ENCODE results near the gene BBS7.

BBS7 gene, protein sequence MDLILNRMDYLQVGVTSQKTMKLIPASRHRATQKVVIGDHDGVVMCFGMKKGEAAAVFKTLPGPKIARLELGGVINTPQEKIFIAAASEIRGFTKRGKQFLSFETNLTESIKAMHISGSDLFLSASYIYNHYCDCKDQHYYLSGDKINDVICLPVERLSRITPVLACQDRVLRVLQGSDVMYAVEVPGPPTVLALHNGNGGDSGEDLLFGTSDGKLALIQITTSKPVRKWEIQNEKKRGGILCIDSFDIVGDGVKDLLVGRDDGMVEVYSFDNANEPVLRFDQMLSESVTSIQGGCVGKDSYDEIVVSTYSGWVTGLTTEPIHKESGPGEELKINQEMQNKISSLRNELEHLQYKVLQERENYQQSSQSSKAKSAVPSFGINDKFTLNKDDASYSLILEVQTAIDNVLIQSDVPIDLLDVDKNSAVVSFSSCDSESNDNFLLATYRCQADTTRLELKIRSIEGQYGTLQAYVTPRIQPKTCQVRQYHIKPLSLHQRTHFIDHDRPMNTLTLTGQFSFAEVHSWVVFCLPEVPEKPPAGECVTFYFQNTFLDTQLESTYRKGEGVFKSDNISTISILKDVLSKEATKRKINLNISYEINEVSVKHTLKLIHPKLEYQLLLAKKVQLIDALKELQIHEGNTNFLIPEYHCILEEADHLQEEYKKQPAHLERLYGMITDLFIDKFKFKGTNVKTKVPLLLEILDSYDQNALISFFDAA

DNA sequence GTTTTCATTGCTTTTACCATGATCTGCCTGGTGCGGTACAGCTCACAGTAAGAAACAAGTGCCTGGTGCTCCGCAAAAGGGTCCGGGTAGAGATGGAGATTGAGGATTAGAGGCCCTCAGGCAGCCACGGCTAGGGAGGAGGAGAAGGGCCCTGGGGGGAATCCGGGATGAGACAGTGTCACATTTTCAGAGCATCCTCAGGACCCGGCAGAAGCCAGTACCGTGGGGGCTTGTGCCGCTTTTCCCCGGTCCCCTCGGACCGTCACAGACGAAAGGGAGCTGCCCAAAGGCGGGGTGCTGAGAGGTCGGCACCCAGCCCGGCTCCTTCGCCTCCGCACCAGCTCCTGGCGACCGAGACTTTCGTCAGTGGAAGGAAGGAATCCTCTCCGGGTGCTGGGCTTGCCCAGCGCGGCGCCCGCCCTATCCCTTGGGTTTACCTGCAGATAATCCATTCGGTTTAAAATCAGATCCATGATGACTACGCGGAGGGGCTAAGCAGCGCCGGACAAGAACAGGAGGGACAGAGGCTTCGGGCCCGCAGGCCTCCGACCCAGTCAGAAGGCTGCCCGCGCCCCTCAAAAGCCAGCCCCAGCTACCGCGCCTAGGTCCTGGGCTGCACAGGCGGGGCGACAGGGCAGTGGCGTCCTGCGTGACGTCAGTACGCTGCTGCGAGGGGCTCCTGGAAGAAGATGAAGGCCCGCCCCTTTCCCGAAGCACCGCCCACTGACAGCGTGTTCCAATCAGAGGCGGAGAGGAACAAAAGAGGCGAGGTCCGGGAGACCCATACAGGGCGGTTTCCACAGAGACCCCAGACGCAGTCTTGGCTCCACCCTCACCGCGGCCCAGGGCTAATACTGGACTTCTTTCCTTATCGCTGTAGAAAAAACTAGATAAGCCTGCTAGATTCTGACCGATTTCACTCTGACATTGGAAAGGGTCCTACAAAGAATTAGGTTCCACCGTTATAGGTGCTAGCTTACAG, at the start of gene BBS7:
Gene BBS7 (minus strand): TSS at position 634 of the 982 bp plus-strand sequence. CDS start 161 bp downstream, at position 473.
- peak; percentile 95 to 99 (median 96) for DNase-seq (ENCODE audit: low read depth in 3 of 3)

DNA sequence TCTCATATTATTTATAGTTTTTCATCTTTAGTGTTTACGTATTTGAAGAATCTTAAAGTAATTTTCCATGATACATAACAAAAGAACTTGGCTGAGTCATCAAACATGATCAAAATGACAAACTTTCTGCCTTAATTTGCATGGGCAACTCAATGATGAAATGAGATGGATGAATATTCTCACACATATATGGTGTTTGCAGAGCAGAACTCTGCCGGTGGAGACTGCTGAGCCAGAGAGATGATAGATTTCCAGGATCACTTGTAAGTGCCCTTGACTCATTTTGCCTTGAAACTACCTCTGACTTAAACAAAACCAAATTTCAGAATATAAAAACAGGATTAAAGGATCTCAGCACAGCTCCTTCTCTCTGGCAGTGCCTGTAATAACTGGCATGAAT, 43.4 kb upstream of the BBS7 start:
- no peak for DNase-seq (ENCODE audit: low read depth in 3 of 3)

DNA sequence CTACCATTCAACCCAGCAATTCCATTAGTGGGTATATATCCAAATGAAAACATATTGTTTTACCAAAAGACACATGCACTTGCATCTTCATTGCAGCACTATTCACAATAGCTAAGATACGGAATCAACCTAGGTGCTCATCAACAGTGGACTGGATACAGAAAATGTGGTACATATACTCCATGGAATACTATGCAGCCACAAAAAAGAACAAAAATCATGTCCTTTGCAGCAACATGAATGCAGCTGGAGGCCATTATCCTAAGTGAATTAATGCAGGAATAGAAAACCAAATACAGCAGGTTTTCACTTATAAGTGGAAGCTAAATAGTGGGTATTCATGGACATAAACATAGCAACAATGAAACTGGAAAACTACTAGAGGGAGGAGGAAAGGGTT, 38.1 kb upstream of the BBS7 start:
- no peak for DNase-seq (ENCODE audit: low read depth in 3 of 3)

DNA sequence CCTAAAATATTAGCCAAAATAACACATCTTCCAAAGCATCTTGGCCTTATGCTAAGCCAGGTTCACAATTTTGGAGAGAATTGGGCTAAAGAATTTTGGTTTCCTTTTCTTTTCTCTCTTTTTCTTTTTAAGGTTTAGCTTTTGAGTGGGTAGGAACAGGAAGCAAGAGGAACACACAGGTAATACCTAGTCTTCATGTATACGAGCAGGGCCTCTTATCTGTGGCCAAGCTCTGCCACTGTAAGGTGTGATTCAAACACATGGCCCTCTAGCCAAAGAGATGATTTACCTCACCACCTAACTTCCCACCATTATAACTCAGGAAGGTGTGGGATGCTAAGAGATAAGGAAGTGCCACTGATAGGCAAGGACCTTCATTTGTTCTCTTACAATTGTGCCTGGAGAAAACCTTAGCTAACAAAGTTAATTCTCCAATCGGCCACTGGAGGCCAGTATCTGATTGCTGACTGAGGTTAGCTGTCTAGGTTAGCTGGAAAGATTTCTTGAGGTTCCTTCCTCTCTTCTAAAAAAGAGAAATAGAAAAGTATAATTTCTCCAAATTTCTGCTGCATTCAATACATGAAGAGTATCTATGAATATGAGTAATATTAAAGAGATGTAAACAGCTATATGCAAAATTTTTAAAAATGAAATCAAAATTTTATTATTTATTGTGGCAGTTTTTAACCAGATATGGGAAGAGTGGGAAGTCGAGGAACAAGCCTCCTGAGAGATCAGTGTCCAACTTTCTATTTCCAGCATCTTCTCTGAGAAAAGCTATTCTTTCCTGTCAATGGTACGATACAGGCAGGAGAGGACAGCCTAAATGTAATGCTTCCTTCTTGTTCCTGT, 30.1 kb upstream of the BBS7 start:
- peak; percentile 21 to 24 (median 24) for DNase-seq (ENCODE audit: low read depth in 3 of 3)

DNA sequence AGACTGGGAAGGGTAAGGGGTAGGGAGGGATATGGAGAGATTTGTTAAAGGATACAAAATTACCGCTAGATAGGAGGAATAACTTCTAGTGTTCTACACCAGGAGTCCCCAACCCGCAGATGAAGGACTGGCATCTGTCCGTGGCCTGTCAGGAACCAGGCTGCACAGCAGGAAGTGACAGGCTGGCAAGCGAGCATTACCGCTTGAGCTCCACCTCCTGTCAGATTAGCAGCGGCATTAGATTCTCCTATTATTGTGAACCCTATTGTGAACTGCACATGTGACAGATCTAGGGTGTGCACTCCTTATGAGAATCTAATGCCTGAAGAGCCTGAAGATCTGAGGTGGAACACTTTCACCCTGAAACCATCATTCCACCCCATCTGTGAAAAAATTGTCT, 27.9 kb upstream of the BBS7 start:
- no peak for DNase-seq (ENCODE audit: low read depth in 3 of 3)

DNA sequence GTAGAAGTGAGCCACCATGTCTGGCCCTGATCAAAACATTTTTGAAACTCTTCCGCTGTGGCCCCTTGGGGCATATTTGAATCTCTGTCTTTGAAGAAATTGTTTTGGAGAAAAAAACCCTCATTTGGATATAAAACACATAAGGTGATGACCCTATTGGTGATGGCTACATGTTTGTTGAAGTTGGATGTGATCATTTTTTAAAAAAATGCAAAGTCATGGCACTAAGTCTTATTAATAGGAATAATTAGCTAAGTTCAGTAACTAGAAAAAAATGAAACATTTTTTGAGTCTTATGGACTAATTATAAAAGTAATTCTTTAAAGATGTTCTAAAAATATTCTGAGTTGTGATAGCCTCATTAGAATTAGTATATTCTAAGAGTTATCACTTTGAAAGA, 17.9 kb upstream of the BBS7 start:
- no peak for DNase-seq (ENCODE audit: low read depth in 3 of 3)

DNA sequence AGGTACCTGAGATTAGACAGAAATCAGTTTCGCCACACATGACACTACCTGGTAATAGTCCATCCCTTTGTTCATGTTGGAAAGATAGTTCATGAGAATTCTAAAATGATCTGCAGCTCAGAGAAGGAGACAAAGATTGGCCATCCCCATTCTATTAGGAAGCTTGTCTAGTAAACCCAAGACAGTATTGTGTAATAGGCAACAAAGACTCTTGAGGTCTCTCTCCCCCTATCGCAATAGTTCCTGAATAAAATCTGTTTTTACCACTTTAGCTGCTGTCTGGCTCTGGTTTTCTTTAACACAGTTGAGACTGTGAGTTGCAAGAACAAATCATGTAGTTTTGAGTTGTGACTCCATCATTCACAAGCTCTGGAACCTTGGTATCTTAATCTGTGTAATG, 14.8 kb upstream of the BBS7 start:
- no peak for DNase-seq (ENCODE audit: low read depth in 3 of 3)

DNA sequence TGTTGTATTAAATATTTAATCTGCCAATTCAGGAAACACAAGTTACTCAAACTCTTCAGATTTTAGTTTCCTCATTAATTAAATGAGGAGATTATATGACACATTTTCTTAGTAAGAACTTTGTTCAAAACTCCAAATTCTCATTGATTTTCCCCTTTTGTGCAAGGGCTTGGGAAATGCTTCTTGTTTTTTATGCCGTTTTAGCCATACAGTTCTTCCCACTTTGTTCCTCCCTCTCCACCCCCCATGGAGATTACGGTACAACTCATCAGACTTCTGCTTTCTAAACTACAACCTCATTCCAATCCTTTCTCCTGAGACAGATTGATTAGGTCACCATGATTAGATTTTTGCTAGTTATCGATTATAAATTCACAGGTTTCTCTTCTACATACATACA, 10.9 kb upstream of the BBS7 start:
- DNase-seq (ENCODE audit: low read depth in 3 of 3): no peak

DNA sequence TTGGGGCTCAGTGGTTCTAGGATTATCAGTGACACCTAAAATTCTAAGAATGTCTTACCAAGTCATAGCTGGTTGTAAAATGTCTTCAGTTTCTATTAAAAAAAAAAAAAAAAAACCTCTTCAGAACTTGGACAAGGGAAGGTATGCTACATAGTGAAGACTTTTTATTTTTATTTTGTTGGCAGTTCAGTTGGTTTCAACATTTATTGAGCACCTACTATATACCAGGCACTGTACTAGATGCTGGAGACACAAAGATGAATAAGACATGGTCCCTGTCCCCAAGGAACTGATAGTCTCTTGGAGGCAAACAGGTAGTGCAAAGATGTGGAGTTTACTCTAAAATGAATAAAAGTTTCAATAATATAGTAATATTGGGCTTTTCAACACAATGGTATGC, 8.9 kb upstream of the BBS7 start:
- DNase-seq (ENCODE audit: low read depth in 3 of 3): no peak

DNA sequence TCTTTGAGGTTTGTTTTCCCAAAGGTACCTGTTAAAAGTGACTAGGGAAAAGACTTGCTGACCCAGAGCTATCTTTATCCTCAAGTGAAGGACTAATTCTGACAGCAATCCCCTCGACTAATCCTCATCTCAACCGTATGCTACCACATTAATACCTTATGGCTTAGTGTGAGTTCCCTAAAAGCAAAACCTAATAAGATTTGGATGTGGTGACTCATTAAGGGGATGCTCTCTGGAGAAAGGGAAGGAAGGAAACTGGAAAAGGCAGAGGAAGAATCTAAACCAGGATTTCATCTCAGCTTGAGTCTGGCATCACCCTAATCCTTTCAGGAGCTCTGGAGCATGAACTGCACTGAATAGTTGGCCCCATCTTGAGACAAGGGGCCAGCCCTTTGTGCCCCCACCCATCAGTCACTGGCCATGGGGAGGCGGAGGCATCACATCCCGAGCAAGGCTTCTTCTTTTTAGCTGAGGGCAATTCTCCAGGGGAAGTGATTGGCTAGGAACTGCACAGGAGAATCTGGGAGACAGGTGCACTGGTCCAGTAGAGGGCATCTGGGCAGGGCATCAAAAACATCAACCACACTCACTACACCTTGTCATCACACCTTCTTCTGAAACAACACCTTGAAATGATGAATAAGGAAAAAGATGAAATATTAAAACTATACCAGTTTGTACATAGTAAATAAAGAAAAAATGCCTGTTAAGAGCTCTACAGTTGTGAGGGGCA, 6.9 kb upstream of the BBS7 start:
- no peak for DNase-seq (ENCODE audit: low read depth in 3 of 3)

DNA sequence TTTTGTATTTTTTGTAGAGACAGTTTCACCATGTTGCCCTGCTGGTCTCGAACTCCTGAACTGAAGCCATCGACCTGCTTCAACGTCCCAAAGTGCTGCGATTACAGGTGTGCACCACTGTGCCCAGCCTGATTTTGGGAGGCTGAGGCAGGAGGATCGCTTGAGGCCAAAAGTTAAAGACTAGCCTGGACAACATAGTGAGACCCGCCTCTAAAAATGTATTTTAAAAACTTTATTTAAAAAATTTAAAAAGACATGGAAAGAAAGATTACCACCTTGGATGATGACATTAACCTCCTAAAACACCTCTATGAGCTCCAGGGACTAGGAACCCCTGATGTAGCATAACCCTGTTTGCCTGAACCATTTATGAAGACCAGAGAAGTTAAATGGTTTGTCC, 5.8 kb upstream of the BBS7 start:
- DNase-seq (ENCODE audit: low read depth in 3 of 3): no peak

DNA sequence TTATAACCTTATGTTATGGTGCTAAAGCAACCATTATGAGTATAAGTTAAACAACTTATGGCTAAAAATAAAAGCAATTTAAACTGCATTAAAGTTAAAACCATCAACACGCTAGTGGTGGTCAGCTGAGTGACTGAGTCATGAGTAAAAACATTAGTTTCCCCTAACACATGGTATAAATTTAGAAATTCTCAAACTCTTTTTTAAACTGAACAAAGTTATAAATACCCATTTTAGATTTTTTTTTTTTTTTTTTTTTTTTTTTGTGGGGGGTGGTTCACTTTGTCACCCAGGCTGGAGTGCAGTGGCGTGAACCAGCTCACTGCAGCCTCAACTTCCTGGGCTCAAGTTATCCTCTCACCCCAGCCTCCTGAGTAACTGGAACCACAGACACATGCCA, 5.4 kb upstream of the BBS7 start:
- no peak for DNase-seq (ENCODE audit: low read depth in 3 of 3)

DNA sequence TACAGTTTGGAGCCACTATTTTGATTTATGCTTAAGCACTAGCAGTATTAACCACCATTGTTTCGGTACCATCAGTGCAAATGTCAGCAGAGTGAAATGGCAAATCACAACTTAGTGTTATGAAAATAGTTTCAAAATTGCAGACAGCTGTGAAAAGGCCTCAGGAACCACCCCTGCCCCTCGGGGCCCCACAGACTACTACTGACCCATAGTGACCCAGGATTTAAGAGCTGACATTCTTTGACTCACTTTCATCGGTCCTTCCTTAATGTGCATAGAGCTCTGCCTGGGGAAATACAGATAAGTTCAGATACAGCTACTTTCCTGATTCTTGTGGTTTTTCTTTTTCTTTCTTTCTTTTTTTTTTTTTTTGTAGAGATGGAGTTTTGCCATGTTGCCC, 3.3 kb upstream of the BBS7 start:
- no peak for DNase-seq (ENCODE audit: low read depth in 3 of 3)

DNA sequence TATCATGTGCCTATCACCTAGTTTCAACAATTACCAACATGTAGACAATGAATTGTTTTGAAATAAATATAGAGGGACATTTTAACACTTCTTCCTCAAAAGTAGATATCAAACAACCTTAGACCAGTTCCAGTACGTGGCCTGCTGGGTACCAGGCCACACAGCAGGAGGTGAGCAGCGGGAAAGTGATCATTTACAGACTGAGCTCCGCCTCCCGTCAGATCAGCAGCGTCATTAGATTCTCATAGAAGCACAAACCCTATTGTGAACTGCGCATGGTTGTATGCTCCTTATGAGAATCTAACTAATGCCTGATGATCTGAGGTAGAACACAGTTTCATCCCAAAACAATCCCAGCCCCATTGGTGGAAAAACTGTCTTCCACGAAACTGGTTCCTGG, 6.5 kb downstream of the BBS7 start:
- DNase-seq (ENCODE audit: low read depth in 3 of 3): no peak

DNA sequence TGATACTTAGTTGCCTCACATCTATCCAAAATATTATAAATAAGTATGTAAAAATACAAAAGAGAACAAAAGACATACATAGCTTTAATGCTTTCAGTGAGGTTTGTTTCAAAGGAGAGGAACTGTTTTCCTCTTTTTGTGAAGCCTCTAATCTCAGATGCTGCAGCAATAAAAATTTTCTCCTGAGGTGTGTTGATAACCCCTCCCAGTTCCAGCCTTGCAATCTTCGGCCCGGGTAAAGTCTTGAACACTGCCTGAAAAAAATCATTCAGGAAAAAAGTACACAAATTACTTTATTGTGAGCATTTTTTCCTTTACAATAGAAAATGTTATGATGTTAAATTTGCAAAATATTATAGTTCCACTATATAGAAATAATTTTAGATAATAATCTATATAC, 8.8 kb downstream of the BBS7 start:
- DNase-seq (ENCODE audit: low read depth in 3 of 3): no peak

DNA sequence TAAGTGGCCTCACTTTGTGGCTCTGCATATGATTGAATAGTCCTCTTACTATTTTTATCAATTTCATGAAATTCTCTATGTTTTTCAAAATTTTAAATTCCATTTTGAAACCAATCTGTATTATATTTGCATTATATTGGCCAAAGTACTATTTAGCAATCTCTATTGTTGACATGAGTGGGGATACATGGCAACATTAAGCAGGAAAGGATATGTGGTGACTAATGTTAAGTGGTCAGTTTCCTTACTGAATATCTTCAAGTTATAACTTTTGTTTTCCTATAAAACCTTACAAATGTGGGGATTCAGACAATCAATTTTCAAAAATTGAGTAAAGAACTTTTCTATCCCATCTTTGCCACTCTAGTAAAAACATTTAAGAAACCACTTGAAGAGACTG, 10.2 kb downstream of the BBS7 start:
- DNase-seq (ENCODE audit: low read depth in 3 of 3): no peak

DNA sequence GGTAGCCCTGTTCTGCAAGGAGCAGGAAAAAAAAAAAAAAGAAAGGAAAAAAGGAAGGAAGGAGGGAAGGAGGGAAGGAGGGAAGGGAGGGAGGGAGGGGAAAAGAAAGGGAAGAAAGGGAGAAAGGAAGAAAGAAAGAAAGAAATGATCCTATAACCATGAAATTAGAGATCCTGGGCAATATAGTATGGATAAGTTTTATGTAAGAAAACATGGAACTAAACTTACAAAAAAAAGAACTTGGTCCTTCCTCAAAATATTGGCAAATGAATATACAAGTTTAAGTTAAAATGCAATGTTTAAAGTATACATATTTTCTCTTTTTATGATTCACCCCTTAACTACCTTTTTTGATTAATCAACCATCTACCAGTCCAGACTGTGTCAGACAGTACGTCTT, 18.9 kb downstream of the BBS7 start:
- DNase-seq (ENCODE audit: low read depth in 3 of 3): no peak

DNA sequence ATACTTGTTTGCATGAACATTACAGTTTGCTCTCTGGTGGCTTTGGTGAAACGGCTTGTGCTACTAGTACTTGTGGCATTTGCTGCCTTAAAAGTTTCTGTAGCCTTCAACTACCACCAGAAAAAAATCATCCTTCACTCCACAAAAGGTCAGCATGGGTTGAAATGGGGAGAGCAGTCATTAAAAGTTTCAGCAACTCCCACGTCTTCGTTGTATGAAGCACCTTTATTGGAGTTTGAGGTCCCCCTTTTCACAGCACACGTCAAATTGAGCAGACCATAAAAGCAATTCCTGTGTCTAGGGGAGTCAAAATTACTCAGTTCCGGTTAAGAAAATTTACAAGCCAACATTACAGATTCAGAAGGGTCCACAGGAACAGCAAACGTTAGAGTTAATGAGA, 23.6 kb downstream of the BBS7 start:
- no peak for DNase-seq (ENCODE audit: low read depth in 3 of 3)

DNA sequence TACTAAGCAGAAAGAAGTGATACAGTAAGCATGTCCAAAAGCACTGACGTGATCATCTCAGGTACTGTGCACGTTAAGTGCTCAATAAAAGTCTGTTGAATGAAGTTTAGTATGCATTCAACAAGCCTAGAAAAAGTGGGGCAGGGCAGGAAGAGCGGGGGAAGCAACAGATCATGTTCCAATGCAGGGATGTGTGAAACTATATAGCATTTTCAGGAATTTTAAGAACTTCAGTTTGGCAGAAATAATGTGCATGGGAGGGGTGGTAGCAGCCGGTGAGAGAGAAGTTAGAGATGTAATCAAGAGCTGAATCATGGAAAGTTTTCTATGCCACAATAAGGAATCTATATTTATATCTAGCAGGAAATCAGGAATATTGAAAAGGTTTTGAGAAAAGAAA, 27.4 kb downstream of the BBS7 start:
- no peak for DNase-seq (ENCODE audit: low read depth in 3 of 3)

DNA sequence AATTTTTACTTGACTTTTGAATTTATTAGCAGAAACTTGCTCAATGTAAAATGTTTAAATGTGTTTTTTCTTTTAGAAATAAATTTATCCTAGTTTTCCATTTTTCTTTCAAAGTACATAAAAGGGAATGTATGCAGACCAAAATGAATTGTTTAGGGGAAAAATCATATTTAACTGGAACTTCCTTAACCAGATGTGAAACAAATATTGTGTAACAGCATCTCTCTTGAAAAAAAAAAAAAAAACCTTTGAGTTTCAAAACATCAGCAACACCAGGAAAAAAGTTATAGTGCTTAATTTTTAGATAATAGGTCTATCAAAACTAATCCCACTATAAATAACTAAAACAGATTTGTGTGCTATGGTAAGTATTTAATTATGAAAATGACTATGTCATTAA, 32.1 kb downstream of the BBS7 start:
- DNase-seq (ENCODE audit: low read depth in 3 of 3): no peak

DNA sequence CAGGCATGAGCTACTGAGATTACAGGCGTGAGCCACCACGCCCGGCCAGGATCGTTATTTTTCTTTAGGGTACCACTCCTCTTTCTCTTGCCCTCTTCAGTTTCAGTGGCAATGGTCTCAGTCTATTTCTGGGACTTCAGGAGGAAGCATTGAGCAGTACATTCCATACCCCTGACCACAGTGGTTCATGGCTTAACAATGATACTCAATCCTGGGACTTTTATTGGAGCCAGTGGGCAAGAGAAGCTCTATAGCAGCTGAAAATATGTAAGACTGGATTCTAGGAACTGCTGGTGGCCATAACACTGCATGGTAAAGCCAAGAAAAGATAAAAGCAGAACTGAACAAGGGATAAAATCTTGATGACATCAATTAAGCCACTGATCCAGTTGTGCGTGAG, 40.8 kb downstream of the BBS7 start:
- no peak for DNase-seq (ENCODE audit: low read depth in 3 of 3)
